Suppressor macrophage treated with lipopolysaccharide for 1 hour (primary cell): ENCODE results near the gene GFOD1.
A peak's percentile ranks its signal among the peaks of the same experiment; 100 is the strongest.

ENCODE experiments used
- DNase-seq, 3 donors: peaks; one replicate each; pipeline ENCODE4 v3.0.0-alpha.2; 2020 to 2022

GFOD1 gene, protein sequence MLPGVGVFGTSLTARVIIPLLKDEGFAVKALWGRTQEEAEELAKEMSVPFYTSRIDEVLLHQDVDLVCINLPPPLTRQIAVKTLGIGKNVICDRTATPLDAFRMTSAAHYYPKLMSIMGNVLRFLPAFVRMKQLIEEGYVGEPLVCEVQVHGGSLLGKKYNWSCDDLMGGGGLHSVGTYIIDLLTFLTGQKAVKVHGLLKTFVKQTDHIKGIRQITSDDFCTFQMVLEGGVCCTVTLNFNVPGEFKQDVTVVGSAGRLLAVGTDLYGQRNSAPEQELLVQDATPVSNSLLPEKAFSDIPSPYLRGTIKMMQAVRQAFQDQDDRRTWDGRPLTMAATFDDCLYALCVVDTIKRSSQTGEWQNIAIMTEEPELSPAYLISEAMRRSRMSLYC

DNA sequence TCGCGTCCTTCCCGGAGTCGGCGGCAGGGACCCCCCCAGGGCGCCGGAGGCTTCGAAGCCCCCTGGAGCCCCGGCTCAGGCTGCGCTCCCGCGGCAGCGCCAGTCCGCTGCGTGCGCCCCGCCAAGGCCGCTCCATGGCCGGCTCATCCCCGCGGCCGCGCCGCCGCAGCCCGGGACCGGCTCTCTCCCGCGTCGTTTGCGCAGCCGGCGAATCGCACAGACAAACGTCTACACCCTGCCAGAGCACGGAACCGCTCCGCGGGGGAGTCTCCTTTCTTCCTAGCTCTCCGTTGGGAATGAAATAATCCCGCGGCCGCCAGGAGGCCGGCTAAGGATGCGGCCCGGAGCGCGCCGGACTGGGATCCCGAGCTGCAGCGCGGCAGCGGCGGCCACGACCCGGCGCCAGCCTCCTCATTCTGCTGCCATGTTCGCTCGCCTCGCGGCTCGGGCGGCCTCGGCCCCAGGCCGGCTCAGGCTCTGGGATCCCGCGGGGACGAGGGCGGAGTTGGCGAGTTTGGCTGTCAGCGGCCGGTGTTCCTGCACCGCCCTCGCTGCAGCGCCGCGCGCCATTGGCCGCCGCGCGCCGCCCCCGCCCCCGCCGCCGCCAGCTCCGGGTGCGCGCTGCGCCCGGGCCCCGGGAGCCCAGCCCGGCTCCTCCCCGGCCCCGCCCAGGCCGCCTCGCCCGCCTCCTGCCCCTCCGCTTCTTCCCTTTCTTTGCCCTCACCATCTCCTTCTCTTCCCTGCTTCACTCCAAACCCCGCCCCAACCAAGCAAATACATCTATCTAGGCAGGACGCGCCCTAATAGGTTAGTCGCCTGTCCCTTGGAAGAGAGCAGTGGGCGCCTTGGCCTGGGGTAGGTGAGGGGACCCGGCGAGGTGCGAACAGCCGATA, at the start of gene GFOD1:
TSS of gene GFOD1 (minus strand) at position 479 of the 893 bp plus-strand sequence. CDS start 710 bp downstream, outside the sequence.
- peak; percentile 90 to 97 (median 96) for DNase-seq

DNA sequence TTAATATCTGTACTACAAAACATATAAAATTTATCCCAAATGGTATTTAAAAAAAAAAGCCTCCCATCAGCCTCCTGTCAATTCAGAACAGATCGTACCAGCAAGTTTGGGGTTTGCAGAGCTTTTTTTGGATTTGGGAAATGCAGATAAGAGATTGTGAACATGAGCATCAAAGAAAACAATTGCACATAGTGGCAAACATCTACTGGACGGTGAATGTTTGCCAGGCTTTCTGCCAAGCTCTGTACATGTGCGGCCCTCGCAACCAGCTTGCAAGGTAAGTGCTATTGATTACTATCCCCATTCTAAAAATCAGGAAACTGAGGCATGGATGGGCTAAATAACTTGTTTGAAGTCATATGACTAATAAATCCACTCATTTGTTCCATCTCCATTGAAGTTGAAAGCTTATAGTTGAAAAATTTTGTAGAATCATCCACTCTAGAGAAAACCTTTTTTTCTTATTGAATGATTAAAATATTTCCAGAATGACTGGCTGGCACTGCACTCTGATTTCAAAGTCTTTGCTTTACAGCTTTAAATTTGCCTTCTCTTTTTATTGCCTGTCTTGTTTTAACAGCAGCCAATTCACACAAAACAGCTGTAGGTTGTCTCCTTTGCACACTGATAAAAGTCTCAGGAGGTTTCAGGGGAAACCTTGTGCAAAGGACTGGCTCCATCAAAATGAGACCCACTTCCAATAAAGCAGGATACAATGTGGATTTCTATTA, 49.6 kb upstream of the GFOD1 start:
- no peak for DNase-seq

DNA sequence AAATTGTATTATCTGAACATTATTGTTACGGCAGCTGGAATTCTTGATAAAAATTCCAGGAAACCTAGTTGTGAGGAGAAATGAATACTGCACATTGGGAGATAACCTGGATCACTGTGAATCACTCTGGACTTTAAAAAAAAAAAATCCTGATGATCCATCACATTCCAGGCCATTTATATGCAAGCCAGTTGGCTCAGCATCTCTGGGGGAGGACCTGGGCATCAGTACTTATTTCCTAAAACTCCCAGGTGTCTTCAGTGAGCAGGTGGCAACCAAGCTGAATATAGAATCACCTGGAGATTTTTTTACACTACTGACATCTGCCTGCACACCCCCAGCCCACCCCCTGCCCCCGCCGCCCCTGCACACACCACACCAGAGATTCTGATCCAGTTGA, 47.9 kb upstream of the GFOD1 start:
- no peak for DNase-seq

DNA sequence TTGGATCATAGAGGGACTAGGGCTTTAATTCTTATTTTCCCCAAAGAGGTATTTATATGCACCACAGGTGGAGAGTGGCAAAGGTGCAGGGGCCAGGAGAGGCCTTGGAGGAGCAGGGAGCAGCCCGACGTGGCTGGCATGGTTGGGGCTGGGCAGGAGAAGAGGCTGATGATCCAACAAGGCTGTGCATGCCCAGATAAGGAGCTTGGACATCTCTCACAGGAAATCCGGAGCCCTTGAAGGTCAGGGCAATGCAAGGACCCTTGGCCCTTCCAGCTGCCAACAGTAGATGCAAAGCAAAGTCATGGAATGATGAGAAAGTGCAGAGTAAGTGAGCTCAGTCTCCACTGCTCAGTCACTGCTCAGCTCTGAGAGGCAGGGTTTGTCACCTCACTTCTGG, 47.1 kb upstream of the GFOD1 start:
- no peak for DNase-seq

DNA sequence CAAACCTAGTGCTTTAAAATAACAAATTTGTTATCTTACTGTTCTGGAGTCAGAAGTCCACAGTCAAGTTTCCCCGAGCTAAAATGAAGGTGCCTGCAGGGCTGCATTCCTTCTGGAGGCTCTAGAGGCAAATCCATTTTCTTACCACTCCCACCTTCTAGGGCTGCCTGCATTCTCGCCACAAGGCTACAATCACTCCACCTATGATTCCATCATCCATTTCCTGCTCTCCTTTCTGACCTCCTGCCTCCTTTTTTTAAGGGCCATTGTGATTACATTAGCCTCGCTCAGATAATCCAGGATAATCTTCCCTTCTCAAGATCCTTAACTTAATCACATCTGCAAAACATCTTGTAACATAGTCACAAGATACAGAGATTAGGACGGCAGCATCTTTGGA, 44.6 kb upstream of the GFOD1 start:
- DNase-seq: no peak

DNA sequence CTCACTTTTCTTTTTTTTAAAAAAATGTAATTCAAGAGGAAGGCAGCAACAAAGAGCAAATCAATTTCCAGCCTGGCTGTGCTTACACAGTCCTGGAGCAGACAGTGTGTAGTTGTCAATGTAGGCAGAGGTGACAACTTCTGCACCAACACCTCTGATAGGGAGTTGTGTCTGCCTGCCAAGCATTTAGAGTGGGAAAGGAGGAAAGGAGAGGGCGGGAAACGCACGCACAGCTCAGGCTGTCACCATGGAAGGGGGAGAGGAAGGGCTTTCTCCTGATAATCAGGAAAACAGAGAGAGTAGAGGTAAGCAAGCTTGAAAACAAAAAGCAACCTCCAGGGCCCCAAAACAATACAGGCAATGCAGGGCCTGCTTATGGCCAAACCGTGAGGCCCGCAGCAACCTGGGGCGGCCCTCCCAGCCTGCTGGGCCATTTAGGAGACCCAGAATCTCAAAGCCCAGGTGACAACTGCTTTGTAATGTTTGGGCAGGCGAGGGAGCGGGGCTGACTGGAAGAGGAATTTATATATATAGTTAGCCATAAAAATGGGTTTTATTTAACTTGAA, 41.5 kb upstream of the GFOD1 start:
- DNase-seq: no peak

DNA sequence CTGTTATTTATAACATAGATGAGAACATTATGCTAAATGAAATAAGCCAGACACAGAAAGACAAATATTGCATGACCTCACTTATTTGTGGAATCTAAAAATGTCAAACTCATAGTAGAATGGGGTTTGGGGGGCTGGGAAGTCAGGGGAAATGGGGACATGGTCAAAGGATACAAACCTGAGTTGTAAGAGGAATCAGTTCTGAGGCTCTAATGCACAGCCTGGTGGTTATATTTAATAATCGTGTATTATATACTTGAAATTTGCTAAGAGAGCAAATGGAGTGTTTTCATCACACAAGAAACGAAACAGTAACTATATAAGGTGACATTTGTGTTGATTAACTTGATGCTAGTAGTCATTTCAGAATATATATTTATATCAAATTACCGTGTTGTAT, 40.8 kb upstream of the GFOD1 start:
- no peak for DNase-seq

DNA sequence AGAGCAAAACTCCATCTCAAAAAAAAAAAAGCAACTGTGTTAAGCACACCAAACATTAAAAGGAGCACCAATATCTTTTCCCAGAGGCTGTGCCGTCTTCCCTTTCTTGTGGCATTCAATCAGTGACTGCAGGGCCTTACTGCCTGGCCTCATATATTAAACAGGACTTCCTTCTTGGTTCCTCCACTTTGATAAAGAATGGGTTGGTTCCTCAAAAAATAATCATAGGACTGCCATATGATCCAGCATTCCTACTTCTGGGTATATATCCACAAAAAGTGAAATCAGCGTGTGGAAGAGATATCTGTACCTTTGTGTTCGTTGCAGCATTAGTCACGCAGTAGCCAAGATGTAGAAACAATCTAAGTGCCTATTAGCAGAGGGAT, 40.3 kb upstream of the GFOD1 start:
- peak in 2 of 3 donors; percentile 24 to 37 for DNase-seq

DNA sequence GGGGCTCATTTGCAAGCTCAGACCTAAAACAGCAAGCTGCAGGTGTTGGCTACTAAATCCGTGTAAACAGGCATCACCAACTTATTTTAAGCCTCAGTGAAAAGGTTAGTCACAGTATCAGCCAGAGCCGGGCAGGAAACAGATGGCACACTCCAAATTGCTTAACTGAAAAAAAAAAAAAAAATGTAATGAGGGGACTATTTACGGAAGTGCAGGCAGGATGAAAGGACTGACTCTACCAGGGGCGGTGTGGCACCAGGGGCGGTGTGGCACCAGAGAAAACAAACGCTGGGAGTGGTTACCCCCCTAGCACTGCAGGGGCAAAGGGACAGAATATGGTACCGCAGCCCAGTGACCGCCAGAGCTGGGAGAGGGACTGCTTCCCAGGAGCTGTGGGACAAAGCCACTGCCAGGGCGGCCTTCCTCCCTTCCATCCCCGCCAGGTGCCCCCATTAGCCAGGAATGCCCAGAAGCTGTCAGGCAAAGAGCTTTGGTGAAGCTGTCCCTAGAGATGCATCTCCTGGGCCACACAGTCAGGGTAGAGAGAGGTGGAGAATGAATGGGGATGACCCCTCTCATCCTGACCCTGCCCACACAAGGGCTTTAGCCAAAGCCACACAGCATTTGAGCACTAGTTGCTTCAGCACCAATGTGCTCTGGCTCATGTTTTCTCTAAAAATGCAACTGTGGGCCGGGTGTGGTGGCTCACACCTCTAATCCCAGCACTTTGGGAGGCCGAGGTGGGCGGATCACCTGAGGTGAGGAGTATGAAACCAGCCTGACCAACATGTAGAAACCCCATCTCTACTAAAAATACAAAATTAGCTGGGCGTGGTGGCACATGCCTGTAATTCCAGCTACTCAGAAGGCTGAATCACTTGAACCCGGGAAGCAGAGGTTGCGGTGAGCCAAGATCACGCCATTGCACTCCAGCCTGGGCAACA, 39.6 kb upstream of the GFOD1 start:
- DNase-seq: peak; percentile 80 to 90 (median 88)

DNA sequence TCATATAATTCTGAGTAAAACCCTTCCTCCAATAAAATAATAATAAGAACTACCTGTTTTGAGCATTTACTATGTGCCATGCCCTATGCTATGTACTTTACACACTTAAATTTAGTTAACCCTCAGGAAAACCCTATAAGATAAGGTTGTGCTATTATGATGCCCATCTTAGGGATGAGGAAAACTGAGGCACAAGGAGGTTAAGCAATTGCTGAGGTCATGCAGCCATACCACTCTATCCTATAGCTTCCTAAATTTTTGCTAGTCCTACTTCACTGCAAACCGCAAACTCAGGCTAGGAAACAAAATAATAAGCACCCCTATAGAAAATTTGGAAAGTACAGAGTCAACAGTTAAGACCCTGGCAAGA, 38.9 kb upstream of the GFOD1 start:
- DNase-seq: no peak

DNA sequence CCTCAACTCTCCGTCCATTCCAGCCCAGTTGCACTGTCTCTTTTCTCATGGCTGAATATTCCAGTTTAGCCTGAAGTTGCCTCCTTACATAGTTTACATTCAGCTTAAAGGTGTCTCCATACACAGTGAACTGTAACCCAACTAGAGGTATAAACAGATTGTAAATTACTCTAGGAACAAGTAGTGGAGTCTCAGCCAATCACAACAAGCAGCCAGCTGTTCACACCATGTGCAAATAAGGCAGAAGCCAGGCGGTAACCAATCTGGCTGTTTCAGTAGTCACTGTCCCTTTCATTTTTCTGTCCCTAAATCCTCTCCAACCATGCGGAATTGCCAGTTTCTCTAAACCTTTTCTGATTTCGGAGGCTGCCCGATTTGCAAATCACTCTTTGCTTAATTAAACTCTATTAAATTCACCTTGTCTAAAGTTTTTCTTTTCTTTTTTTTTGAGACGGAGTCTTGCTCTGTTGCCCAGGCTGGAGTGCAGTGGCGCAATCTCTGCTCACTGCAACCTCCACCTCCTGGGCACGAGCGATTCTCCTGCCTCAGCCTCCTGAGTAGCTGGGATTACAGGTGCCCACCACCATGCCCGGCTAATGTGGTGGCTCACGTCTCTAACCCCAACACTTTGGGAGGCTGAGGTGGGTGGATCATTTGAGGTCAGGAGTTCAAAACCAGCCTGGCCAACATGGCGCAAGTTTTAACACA, 37.6 kb upstream of the GFOD1 start:
- DNase-seq: no peak

DNA sequence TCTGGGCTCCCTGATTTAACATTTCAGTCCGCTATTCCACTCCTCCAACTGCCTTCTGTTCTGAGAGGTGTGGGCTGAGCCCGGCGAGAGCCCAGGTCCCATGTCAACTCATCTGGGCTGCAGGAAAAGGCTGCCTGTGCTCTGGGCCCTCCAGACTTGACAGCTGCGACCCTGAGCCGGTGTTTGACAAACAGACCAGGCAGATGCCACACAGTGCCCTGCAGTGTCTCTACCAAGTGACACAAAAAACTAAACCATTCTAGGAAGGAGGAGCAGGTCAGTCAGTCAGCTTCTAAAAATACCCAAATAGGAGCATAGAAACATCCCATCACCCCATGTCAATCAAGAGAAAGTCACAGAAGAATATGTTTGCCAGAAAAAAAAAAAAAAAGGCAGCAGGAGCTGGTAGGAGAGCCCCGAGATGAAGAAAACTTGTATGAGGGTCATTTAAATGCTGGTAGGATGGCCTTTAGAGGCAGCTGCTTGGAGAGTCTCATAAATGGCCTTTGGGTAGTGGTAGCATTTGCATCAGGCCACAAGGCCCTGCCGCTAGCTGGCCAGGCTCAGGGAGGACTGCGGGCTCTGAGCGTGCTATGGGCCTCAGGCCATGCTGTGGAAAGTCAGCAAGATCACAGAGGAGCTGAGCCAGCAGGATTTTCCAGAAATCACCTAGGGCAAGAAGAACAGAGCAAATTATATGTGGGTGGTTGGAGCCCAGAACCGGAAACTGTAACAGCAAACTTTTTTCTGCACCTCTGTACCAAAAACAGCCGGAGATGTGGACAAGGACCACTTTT, 36.6 kb upstream of the GFOD1 start:
- no peak for DNase-seq

DNA sequence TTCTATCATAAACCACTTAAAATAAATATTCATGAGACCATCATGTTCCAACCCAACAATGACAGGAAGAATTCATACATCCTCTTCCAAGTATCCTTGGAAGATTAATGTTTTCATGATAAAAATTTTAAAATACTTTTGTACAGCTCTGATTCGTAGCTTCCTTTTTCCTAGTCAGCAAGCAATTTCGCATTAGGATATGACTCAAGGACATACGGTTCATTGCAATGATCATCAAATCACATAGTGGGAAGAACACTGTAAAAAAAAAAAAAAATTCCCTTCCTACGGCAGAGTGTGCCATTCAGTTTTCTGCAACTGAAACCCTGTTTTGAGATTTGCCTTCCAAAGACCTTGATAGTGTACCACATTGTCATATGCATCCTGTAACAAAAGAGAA, 35.3 kb upstream of the GFOD1 start:
- DNase-seq: peak; percentile 75 to 95 (median 94)

DNA sequence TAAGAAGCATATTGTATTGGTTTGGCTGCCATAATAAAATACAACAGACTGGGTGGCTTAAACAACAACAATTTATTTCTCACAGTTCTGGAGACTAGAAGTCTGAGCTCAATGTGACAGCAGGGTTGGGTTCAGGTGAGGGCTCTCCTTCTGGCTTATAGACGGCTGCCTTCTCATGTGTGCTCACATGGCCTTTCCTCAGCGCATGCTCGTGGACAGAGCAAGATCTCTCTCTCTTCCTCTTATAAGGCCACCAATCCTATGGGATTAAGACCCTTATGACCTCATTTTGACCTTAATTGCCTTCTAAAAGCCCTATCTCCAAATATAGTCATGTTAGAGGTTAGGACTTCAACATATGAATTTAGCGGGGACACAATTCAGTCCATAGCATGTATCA, 32.4 kb upstream of the GFOD1 start:
- DNase-seq: no peak

DNA sequence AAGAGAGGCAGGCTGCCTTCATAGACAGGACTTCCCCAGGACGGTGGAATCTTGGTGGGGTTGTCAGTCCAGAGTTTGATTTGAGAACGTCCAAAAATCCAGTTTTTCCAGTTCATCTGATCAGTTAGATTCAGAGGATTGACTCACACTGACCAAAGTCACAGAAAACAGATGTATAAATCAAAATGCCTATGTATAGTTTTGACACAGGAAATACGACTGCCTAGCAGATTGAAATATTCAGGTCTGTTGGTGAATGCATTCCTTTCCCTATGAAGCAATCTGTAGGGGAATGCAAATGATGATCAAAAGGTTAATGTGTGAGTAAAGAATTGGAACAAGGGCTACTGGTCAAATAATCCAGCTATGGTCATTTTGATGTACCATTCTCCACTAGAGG, 29.7 kb upstream of the GFOD1 start:
- DNase-seq: no peak

DNA sequence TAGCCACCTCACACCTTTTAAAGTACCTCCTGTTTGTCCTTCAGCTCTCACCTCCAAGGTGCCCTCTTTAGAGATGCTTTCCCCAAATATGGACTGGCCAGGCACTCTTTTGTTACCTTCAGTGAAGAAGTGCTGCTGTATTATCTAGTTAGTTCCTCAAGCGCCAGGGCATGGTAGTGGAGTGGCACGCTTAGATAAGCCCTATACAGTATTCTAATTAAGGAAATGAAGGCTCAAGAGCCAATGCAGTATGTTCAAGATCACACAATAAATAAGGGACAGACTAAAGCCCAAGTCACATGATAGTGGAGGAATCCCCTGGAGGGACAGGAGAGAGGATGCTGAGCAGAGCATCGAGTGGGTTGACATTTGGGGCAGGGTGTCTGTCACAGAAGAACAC, 28.5 kb upstream of the GFOD1 start:
- DNase-seq: no peak

DNA sequence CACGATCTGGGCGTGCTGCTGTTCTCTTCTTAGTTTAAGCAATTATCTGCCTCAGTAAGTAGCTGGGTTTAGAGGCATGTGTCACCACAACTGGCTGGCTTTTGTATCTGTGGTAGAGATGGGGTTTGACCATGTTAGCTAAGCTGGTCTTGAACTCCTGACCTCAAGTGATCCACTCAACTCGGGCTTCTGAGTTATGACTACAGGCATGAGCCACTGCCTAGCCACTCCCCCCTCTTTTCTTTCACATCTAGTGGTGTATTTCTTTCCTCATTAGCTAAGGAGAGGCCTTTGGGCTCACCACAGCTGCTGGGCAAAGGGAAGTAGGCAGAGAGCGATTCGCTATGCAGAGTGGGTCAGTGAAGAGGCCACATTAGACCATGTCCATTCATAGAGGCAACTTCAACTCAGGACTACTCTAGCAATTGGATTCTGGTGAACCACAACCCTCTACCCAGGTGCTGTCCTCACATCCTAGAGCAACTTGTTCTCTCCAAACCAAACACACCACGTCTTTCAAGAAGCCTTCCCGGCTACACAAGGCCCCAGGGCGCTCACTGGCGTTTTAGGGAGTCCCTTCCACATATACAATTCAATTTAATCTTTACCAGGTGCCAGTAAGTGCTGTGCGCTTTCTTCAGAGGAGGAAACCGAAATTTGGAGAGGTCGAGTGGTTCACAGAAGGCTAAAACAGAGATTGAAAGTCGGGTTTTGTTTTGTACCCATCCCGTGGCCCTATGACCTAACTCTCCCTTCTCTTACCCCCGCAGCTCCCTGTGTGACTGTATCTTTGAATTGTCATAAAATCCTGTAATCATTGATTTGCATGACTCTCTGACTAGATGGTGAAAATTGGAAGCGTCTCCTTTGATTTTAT, 26.5 kb upstream of the GFOD1 start:
- DNase-seq: peak; percentile 62 to 74 (median 68)

DNA sequence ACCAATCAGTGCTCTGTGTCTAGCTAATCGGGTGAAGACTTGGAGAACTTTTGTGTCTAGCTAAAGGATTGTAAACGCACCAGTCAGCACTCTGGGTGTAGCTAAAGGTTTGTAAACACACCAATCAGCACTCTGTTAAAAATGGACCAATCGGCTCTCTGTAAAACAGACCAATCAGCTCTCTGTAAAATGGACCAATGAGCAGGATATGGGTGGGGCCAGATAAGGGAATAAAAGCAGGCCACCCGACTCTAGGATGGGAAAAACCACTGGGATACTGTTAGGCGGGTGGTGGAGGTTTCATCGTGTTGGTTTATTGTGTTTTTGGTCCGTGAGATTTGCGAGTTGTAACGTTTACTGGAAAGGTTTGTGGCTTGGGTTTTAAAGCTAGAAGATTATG, 25.5 kb upstream of the GFOD1 start:
- no peak for DNase-seq
